ENCODE data around the gene UQCR11. TPM values are rescaled to one million over a fixed set of nuclear protein-coding genes. Genes with fewer than 3 reads are reported as not detected.

The UQCR11 gene
- total RNA-seq, 2 experiments from 2014 or later: 86.2 to 187 TPM

DNA sequence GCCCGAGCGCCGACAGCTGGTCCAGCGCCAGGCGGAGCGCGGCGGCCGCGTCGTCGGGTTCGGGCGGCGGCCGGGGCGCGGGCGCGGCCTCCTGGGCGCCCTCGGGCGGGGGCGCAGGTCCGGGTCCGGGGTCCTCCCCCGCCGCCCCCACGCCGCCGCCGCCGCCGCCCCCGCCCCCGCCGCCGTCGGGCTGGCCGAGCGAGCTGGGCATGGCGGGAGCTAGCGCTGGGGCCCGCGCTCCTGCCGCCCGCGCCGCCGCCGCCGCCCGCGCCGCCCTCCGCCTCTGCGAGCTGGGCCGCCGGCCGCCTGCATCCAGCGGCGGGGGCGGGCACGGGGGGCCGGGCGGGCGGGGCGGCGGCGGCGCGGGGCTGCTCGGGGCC, 37.4 kb downstream of the UQCR11 start:
- Histone ChIP-seq H3K79me2 (ENCODE audit: insufficient read depth, low read depth, low read length) (no peaks in the 10 kb centered on the region), H3K4me3 (ENCODE audit: low read depth, low read length, poor library complexity, severe bottlenecking) (no peak overlapping the region), H3K36me3 (ENCODE audit: insufficient read depth, low read length) (no peaks in the 10 kb centered on the region), H2AFZ (ENCODE audit: low read length) (no peak overlapping the region), H3K4me2 (ENCODE audit: low read length) (no peak overlapping the region), H3K4me1 (ENCODE audit: insufficient read depth, low read length, poor library complexity, severe bottlenecking) (peaks cover 13% of the 10 kb centered on the region), H4K20me1 (ENCODE audit: insufficient read depth, low read length) (no peaks in the 10 kb centered on the region), H3K27ac (ENCODE audit: low read depth, low read length, poor library complexity, severe bottlenecking) (no peak overlapping the region), H3K9me3 (ENCODE audit: low read length) (no peaks in the 10 kb centered on the region), H3K9me2 (ENCODE audit: insufficient read depth, low read length) (no peaks in the 10 kb centered on the region)
- POLR2A ChIA-PET: no interaction called here
- no peak for TF ChIP-seq EZH2phosphoT487 (IDR thresholded peaks at IDR 0.05; ENCODE audit: borderline replicate concordance, low read depth, low read length)
- intact Hi-C loops (cut with micrococcal nuclease; ENCODE audit: unreplicated experiment): no loop called here
- CTCF ChIA-PET (ENCODE audit: unreplicated experiment): no interaction called here
- BruUV-seq (replicated peaks): no TSS peak
- peak; percentile 21 for DNase-seq (ENCODE audit: low spot score)

DNA sequence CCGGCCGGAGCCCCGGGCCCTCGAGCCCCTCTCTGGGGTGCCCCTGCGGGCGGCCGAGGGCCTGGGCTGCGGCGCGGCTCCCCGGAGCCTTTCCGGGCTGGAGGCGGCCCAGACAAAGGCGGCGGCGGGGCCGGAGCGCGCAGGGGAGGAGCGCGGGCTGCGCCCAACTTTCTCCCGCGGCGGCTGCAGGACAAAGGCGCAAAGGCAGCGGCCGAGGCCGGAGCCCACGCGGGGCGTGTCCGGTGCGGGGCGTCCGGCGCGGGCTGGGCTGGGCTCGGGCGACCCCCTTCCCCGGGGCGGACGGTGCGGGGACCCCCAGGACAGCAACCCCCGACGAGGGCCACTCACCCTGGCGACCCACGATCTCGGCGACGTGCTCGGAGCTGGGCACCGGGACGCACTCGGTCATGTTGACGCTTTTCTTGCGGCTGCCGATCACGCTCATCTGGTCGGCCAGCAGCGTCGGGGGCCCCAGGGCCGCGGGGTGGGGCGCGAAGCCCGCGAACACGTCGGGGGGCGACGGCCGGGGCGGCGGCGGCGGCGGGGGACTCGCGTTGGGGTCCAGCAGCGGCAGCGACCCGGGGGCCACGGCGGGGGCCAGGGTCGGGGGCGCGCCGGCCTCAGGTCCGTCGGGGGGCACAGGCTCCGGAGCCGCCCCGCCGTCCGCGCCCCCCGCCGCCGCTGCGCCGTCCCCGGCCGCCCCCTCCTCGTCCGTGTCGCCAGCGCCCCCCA, 38.0 kb downstream of the UQCR11 start:
- intact Hi-C loops (cut with micrococcal nuclease; ENCODE audit: unreplicated experiment): no loop called here
- Histone ChIP-seq H4K20me1 (ENCODE audit: insufficient read depth, low read length) (no peaks in the 10 kb centered on the region), H3K4me2 (ENCODE audit: low read length) (peak overlapping the region; percentile 73), H3K36me3 (ENCODE audit: insufficient read depth, low read length) (no peaks in the 10 kb centered on the region), H2AFZ (ENCODE audit: low read length) (no peak overlapping the region), H3K9me2 (ENCODE audit: insufficient read depth, low read length) (no peaks in the 10 kb centered on the region), H3K4me3 (ENCODE audit: low read depth, low read length, poor library complexity, severe bottlenecking) (peak overlapping the region; percentile 64), H3K9me3 (ENCODE audit: low read length) (no peaks in the 10 kb centered on the region), H3K79me2 (ENCODE audit: insufficient read depth, low read depth, low read length) (no peaks in the 10 kb centered on the region), H3K4me1 (ENCODE audit: insufficient read depth, low read length, poor library complexity, severe bottlenecking) (peaks cover 13% of the 10 kb centered on the region), H3K27ac (ENCODE audit: low read depth, low read length, poor library complexity, severe bottlenecking) (no peak overlapping the region)
- POLR2A ChIA-PET: no interaction called here
- TF ChIP-seq, protein P1, sequence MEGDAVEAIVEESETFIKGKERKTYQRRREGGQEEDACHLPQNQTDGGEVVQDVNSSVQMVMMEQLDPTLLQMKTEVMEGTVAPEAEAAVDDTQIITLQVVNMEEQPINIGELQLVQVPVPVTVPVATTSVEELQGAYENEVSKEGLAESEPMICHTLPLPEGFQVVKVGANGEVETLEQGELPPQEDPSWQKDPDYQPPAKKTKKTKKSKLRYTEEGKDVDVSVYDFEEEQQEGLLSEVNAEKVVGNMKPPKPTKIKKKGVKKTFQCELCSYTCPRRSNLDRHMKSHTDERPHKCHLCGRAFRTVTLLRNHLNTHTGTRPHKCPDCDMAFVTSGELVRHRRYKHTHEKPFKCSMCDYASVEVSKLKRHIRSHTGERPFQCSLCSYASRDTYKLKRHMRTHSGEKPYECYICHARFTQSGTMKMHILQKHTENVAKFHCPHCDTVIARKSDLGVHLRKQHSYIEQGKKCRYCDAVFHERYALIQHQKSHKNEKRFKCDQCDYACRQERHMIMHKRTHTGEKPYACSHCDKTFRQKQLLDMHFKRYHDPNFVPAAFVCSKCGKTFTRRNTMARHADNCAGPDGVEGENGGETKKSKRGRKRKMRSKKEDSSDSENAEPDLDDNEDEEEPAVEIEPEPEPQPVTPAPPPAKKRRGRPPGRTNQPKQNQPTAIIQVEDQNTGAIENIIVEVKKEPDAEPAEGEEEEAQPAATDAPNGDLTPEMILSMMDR (conservative IDR thresholded peaks at IDR 0.05; ENCODE audit: low read length): no peak
- TF ChIP-seq EZH2phosphoT487 (IDR thresholded peaks at IDR 0.05; ENCODE audit: borderline replicate concordance, low read depth, low read length): no peak
- CTCF ChIA-PET (ENCODE audit: unreplicated experiment): no interaction called here
- no TSS peak for BruUV-seq (replicated peaks)
- DNase-seq (ENCODE audit: low spot score): no peak

GRCh38 chr19:1566392-1567115, 38.7 kb downstream of the UQCR11 start:
- ChIA-PET POLR2A (no interaction called here), CTCF (ENCODE audit: unreplicated experiment) (no interaction called here)
- H3K4me3 ChIP-seq (ENCODE audit: low read depth, low read length, poor library complexity, severe bottlenecking): peak overlapping the region; percentile 64
- no peaks in the 10 kb centered on the region for H3K9me2 ChIP-seq (ENCODE audit: insufficient read depth, low read length)
- no peaks in the 10 kb centered on the region for H3K79me2 ChIP-seq (ENCODE audit: insufficient read depth, low read depth, low read length)
- no peak overlapping the region for H3K27ac ChIP-seq (ENCODE audit: low read depth, low read length, poor library complexity, severe bottlenecking)
- peaks cover 13% of the 10 kb centered on the region for H3K4me1 ChIP-seq (ENCODE audit: insufficient read depth, low read length, poor library complexity, severe bottlenecking)
- H3K36me3 ChIP-seq (ENCODE audit: insufficient read depth, low read length): no peaks in the 10 kb centered on the region
- intact Hi-C loops (cut with micrococcal nuclease; ENCODE audit: unreplicated experiment): no loop called here
- BruUV-seq (replicated peaks): no TSS peak
- DNase-seq (ENCODE audit: low spot score): no peak
- peak overlapping the region; percentile 73 for H3K4me2 ChIP-seq (ENCODE audit: low read length)
- H4K20me1 ChIP-seq (ENCODE audit: insufficient read depth, low read length): no peaks in the 10 kb centered on the region
- H2AFZ ChIP-seq (ENCODE audit: low read length): no peak overlapping the region
- TF ChIP-seq EZH2phosphoT487 (IDR thresholded peaks at IDR 0.05; ENCODE audit: borderline replicate concordance, low read depth, low read length): no peak
- TF ChIP-seq, protein P1 (conservative IDR thresholded peaks at IDR 0.05; ENCODE audit: low read length): no peak
- no peaks in the 10 kb centered on the region for H3K9me3 ChIP-seq (ENCODE audit: low read length)
